Fibroblast of lung (primary cell): Measurements from ENCODE around the gene TUBGCP3. TPM values are rescaled to one million over a fixed set of nuclear protein-coding genes. Genes with fewer than 3 reads are reported as not detected.

Source experiments
- DNase-seq, 2 donors: peaks; one replicate each; pipeline versions ENCODE4 v3.0.0 to v3.0.0-alpha.2; 2010; ENCODE audit warnings: low read depth in 2 of 2
- H2AFZ ChIP-seq: 2 replicates; pipeline ENCODE4 v1.5.1; 2012; ENCODE audit warnings: low read length, control low read depth, inconsistent platforms
- H3K27ac ChIP-seq: 2 replicates; pipeline ENCODE4 v1.5.1; 2011; ENCODE audit warnings: low read length, control low read depth; ENCODE audit not compliant: insufficient read depth
- H3K27me3 ChIP-seq: 2 replicates; pipeline ENCODE4 v1.5.1; 2011; ENCODE audit warnings: mild to moderate bottlenecking, low read length; ENCODE audit not compliant: control insufficient read depth, insufficient read depth
- H3K36me3 ChIP-seq: 2 replicates; pipeline ENCODE4 v1.5.1; 2011; ENCODE audit warnings: low read length; ENCODE audit not compliant: control insufficient read depth, insufficient read depth
- H3K4me1 ChIP-seq: 2 replicates; pipeline ENCODE4 v1.5.1; 2011; ENCODE audit warnings: low read length; ENCODE audit not compliant: control insufficient read depth, insufficient read depth; ENCODE audit errors: extremely low read depth
- H3K4me2 ChIP-seq: 2 replicates; pipeline ENCODE4 v1.5.1; 2011; ENCODE audit warnings: low read length, control low read depth; ENCODE audit not compliant: insufficient read depth; ENCODE audit errors: extremely low read depth
- H3K4me3 ChIP-seq, 4 experiments: fragments of 200-600 bp in 1 of 4; sonication (generic) in 1 of 4; replicated peaks in 1 of 4; 2 replicates each; pipeline ENCODE4 v1.5.1; 2011 to 2016; ENCODE audit warnings: low read length in 4 of 4, low read depth in 3 of 4, mild to moderate bottlenecking in 3 of 4, control low read depth in 2 of 4, inconsistent platforms in 1 of 4, mixed read lengths in 1 of 4; ENCODE audit not compliant: insufficient read depth in 1 of 4; ENCODE audit errors: control extremely low read depth in 1 of 4
- H3K79me2 ChIP-seq: 2 replicates; pipeline ENCODE4 v1.5.1; 2012; ENCODE audit warnings: mild to moderate bottlenecking, low read length, inconsistent platforms; ENCODE audit not compliant: control insufficient read depth, insufficient read depth
- H3K9ac ChIP-seq: 2 replicates; pipeline ENCODE4 v1.5.1; 2011; ENCODE audit warnings: mild to moderate bottlenecking, low read length, control low read depth; ENCODE audit not compliant: insufficient read depth
- H3K9me3 ChIP-seq: 2 replicates; pipeline ENCODE4 v1.5.1; 2012; ENCODE audit warnings: low read depth, low read length; ENCODE audit not compliant: control insufficient read depth, insufficient read depth
- H4K20me1 ChIP-seq: 2 replicates; pipeline ENCODE4 v1.5.1; 2011; ENCODE audit warnings: low read length; ENCODE audit not compliant: control insufficient read depth, insufficient read depth; ENCODE audit errors: extremely low read depth
- EZH2 ChIP-seq: IDR thresholded peaks from 2 replicates; pipeline ENCODE4 v1.5.1; 2012; ENCODE audit warnings: low read length, control low read depth, mild to moderate bottlenecking; ENCODE audit errors: missing control alignments
- polyA plus RNA-seq, 2 donors: library from polyadenylated mRNA; depleted of rRNA in 1 of 2; stranded (reverse) in 1 of 2; unstranded in 1 of 2; fragments of >200 nt; gene quantifications; 2 replicates each; pipeline ENCODE4 v1.2.1, GENCODE V29; 2011 to 2012; ENCODE audit warnings: missing spikeins in 1 of 2
- total RNA-seq: library from RNA; depleted of rRNA; stranded (reverse); fragments of >200 nt; gene quantifications from 2 replicates; pipeline ENCODE4 v1.2.1, GENCODE V29; 2014
- TF ChIP-seq, protein P1 (sequence below), 2 donors: IDR thresholded peaks in 1 of 2; conservative IDR thresholded peaks in 1 of 2; 1 replicate in 1 of 2; 2 replicates in 1 of 2; pipeline ENCODE4 v1.5.1; 2011 to 2012; ENCODE audit warnings: low read length in 2 of 2, control low read depth in 1 of 2, inconsistent platforms in 1 of 2, low read depth in 1 of 2, mild to moderate bottlenecking in 1 of 2

The TUBGCP3 gene
- total and polyA plus RNA-seq, 2 donors (not counting 1 experiment from before 2014, with no cell fraction given), result 14.5 to 17.2 TPM

DNA sequence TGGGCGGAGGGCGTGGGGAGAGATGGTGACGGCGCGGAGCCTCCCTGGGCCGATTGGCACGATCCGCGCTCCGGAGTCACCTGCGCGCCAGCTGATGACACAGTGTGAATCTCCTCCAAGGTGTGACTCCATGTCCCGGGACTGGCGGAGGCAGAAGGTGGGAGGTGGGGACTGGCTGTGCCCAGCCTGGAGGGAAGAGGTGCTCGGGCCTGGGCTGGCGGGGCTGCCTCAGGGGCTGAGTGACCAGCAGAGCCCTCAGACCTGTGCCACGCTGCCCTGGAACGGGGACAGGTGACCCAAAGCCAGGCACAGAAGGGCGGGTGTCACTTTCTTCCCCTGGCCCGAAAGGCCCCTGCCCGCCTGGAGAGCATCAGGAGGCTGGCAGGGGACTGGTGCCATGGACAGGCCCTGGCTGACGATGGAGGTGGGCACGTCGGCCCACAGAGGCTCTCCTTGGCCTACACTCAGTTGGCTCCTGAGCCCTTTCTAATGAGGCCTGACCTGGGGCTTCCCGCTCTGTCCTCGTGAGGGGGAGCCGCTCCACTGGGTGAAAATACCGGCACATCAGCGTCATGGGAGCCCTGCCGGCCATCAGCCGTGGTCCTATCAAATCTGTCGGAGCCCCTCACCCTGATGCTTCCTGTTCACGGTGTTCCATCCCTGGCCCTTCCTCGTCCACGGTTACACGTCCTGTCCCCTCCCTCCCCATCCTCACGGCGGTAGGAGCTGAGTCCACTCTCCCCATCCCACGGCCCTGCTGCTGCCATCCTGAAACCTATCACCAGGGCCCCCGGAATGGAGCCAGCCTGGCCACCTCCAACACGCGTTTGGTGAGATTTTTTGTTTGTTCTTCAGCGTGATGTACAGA lies 136.2 kb downstream of the TUBGCP3 start:
- H3K4me1 ChIP-seq, result no peaks in the 10 kb centered on the region
- H3K27me3 ChIP-seq, result no peaks in the 10 kb centered on the region
- no peak overlapping the region for H2AFZ ChIP-seq
- no peak overlapping the region for H3K4me3 ChIP-seq
- no peak overlapping the region for H3K27ac ChIP-seq
- DNase-seq, result no peak
- no peaks in the 10 kb centered on the region for H3K79me2 ChIP-seq
- TF ChIP-seq EZH2, result no peak
- TF ChIP-seq, protein P1, sequence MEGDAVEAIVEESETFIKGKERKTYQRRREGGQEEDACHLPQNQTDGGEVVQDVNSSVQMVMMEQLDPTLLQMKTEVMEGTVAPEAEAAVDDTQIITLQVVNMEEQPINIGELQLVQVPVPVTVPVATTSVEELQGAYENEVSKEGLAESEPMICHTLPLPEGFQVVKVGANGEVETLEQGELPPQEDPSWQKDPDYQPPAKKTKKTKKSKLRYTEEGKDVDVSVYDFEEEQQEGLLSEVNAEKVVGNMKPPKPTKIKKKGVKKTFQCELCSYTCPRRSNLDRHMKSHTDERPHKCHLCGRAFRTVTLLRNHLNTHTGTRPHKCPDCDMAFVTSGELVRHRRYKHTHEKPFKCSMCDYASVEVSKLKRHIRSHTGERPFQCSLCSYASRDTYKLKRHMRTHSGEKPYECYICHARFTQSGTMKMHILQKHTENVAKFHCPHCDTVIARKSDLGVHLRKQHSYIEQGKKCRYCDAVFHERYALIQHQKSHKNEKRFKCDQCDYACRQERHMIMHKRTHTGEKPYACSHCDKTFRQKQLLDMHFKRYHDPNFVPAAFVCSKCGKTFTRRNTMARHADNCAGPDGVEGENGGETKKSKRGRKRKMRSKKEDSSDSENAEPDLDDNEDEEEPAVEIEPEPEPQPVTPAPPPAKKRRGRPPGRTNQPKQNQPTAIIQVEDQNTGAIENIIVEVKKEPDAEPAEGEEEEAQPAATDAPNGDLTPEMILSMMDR (conservative IDR thresholded peaks at IDR 0.05 in 1 of 2, IDR thresholded peaks at IDR 0.05 in 1 of 2; ENCODE audit: low read depth in 1 of 2, low read length in 2 of 2), result no peak
- no peaks in the 10 kb centered on the region for H4K20me1 ChIP-seq
- H3K4me2 ChIP-seq, result no peak overlapping the region
- no peaks in the 10 kb centered on the region for H3K9me3 ChIP-seq
- H3K36me3 ChIP-seq, result no peaks in the 10 kb centered on the region
- no peak overlapping the region for H3K9ac ChIP-seq

DNA sequence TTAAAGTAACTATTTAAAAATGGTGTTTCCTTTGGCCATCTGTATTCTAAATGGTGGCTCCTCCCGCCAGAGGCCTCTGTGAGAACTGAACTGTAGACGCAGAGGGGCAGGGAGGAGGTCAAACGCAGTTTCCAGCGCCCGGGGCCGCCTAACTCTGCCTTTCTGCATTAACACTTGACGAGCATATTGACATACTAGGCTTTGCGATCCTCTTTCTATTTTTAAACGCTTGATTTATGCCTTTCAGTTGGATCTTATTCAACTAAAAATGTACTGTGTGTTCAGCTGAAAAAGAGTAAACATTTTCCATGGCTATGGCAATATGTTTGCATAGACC lies 137.1 kb downstream of the TUBGCP3 start:
- H3K9me3 ChIP-seq, result no peaks in the 10 kb centered on the region
- H3K4me1 ChIP-seq, result no peaks in the 10 kb centered on the region
- H3K27ac ChIP-seq, result no peak overlapping the region
- no peak overlapping the region for H2AFZ ChIP-seq
- H3K4me3 ChIP-seq, result no peak overlapping the region
- no peaks in the 10 kb centered on the region for H3K27me3 ChIP-seq
- DNase-seq, result no peak
- no peak overlapping the region for H3K9ac ChIP-seq
- no peak overlapping the region for H3K4me2 ChIP-seq
- no peaks in the 10 kb centered on the region for H4K20me1 ChIP-seq
- TF ChIP-seq, protein P1 (conservative IDR thresholded peaks at IDR 0.05 in 1 of 2, IDR thresholded peaks at IDR 0.05 in 1 of 2; ENCODE audit: low read depth in 1 of 2, low read length in 2 of 2), result no peak
- TF ChIP-seq EZH2, result no peak
- H3K36me3 ChIP-seq, result no peaks in the 10 kb centered on the region
- H3K79me2 ChIP-seq, result no peaks in the 10 kb centered on the region

DNA sequence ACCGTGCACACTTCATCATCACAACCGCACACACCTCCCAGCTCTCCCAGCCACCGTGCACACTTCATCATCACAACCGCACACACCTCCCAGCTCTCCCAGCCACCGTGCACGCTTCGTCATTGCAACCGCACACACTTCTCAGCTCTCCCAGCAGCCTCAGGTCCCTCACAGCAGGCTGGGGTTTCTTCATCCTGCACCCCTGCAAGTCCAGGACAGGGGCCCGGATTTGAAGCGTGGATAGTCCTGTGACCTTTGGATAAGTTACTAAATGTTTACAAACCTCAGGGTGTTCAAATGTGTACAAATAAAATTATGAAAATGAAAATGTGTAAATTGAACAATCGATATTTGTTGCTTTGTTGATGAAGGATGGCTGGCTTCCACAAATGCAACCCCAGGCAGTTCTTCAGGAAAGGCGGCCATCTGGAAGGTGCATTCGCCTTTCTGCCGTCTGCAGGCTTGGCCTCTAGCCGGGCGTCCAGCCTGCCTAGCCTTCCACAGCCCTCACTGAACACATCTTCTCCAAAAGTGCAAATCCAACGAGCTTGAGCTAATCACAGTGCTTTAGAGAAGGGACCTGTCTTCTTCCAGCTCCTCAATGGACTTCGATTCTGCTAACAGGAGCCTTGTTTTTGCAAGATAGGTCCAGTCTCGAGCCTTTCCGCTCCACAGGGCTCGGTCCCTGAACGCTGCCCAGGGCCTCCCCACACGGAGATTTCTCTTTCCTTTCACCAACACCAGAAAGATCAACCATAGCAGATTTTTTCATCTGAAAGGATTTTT lies 137.6 kb downstream of the TUBGCP3 start:
- H3K4me2 ChIP-seq, result no peak overlapping the region
- no peak overlapping the region for H3K9ac ChIP-seq
- no peak overlapping the region for H3K27ac ChIP-seq
- H3K4me1 ChIP-seq, result no peaks in the 10 kb centered on the region
- H4K20me1 ChIP-seq, result no peaks in the 10 kb centered on the region
- H3K4me3 ChIP-seq, result no peak overlapping the region
- no peaks in the 10 kb centered on the region for H3K36me3 ChIP-seq
- TF ChIP-seq EZH2, result no peak
- TF ChIP-seq, protein P1 (conservative IDR thresholded peaks at IDR 0.05 in 1 of 2, IDR thresholded peaks at IDR 0.05 in 1 of 2; ENCODE audit: low read depth in 1 of 2, low read length in 2 of 2), result no peak
- no peak overlapping the region for H2AFZ ChIP-seq
- no peak for DNase-seq
- no peaks in the 10 kb centered on the region for H3K79me2 ChIP-seq
- H3K27me3 ChIP-seq, result no peaks in the 10 kb centered on the region
- H3K9me3 ChIP-seq, result no peaks in the 10 kb centered on the region
